Naive thymus-derived CD4-positive, alpha-beta T cell (primary cell): ENCODE results near the gene KCNN3. TPM values are rescaled to one million over a fixed set of nuclear protein-coding genes. Genes with fewer than 3 reads are reported as not detected.

Experiments used
- ATAC-seq: fragments of 150-1000 bp; cut with Tn5 transposase; 2 replicates; pipeline ENCODE4 v1.10.0; 2021; ENCODE audit warnings: mild to moderate bottlenecking, moderate library complexity
- CTCF ChIA-PET: fragments of 350-600 bp; sonication (Branson Sonifier 250); formaldehyde crosslinking; loops from one replicate; lab custom pipeline; 2021; ENCODE audit warnings: antibody characterized with exemption; lab: Charles Lee
- POLR2A ChIA-PET: fragments of 350-600 bp; sonication (Branson Sonifier 250); formaldehyde crosslinking; loops from one replicate; lab custom pipeline; 2021; ENCODE audit warnings: antibody characterized with exemption, inconsistent platforms; lab: Charles Lee
- DNase-seq, 9 donors: peaks; one replicate each; pipeline versions ENCODE4 v3.0.0 to v3.0.0-alpha.2; 2020 to 2022; ENCODE audit warnings: mixed read lengths in 1 of 9
- H3K27ac ChIP-seq: one replicate; pipeline ENCODE4 v1.7.0; 2013; ENCODE audit warnings: mild to moderate bottlenecking, low read depth, low read length, moderate library complexity
- H3K27me3 ChIP-seq, 2 donors: one replicate each; pipeline ENCODE4 v1.7.0; 2013; ENCODE audit warnings: low read length in 2 of 2, mild to moderate bottlenecking in 2 of 2, moderate library complexity in 2 of 2; ENCODE audit not compliant: control insufficient read depth in 2 of 2, insufficient read depth in 2 of 2
- H3K36me3 ChIP-seq, 3 experiments: 1 replicate in 2 of 3; 2 replicates in 1 of 3; pipeline ENCODE4 v1.7.0; 2013; ENCODE audit warnings: low read length in 3 of 3, mild to moderate bottlenecking in 3 of 3, moderate library complexity in 1 of 3; ENCODE audit not compliant: insufficient read depth in 3 of 3, control insufficient read depth in 2 of 3
- H3K4me1 ChIP-seq, 2 donors: one replicate each; pipeline ENCODE4 v1.7.0; 2013; ENCODE audit warnings: low read length in 2 of 2, mild to moderate bottlenecking in 2 of 2, moderate library complexity in 1 of 2; ENCODE audit not compliant: control insufficient read depth in 2 of 2, insufficient read depth in 2 of 2
- H3K4me3 ChIP-seq: 2 replicates; pipeline ENCODE4 v1.7.0; 2013; ENCODE audit warnings: mild to moderate bottlenecking, low read length
- H3K9me3 ChIP-seq, 3 experiments: 1 replicate in 2 of 3; 2 replicates in 1 of 3; pipeline ENCODE4 v1.7.0; 2013; ENCODE audit warnings: low read length in 3 of 3; ENCODE audit not compliant: control insufficient read depth in 2 of 3
- H3K27ac Mint-ChIP-seq, 9 donors: one replicate each; pipeline ENCODE4 v1.8.0; 2020 to 2022; ENCODE audit warnings: mixed read lengths in 9 of 9, mild to moderate bottlenecking in 8 of 9, moderate library complexity in 5 of 9, inconsistent platforms in 2 of 9
- H3K27me3 Mint-ChIP-seq, 5 donors: one replicate each; pipeline ENCODE4 v1.8.0; 2021 to 2022; ENCODE audit warnings: mixed read lengths in 5 of 5, mild to moderate bottlenecking in 1 of 5
- H3K36me3 Mint-ChIP-seq, 5 donors: one replicate each; pipeline ENCODE4 v1.8.0; 2020 to 2022; ENCODE audit warnings: mixed read lengths in 5 of 5, mild to moderate bottlenecking in 3 of 5, inconsistent platforms in 1 of 5
- H3K4me1 Mint-ChIP-seq, 7 donors: one replicate each; pipeline ENCODE4 v1.8.0; 2020 to 2022; ENCODE audit warnings: mixed read lengths in 7 of 7, mild to moderate bottlenecking in 3 of 7, inconsistent platforms in 1 of 7
- H3K4me3 Mint-ChIP-seq, 10 donors: one replicate each; pipeline ENCODE4 v1.8.0; 2020 to 2022; ENCODE audit warnings: mild to moderate bottlenecking in 10 of 10, mixed read lengths in 10 of 10, moderate library complexity in 6 of 10, inconsistent platforms in 2 of 10
- H3K9me3 Mint-ChIP-seq, 11 donors: one replicate each; pipeline ENCODE4 v1.8.0; 2020 to 2022; ENCODE audit warnings: mixed read lengths in 11 of 11, mild to moderate bottlenecking in 4 of 11, inconsistent platforms in 1 of 11, moderate library complexity in 1 of 11
- intact Hi-C, 2 donors: fragments of 100-400 bp; cut with micrococcal nuclease; formaldehyde crosslinking; loops; one replicate each; pipeline ENCODE4 v1.15.1; 2023
- polyA plus RNA-seq, 2 donors: library from polyadenylated mRNA; unstranded; fragments of 300-500 nt; fragmentation: Illumina TruSeq; gene quantifications; one replicate each; pipeline ENCODE4 v1.2.3, GENCODE V29; 2021
- total RNA-seq, 6 experiments: library from RNA in 5 of 6; stranded (reverse) in 5 of 6; gene quantifications; 1 replicate in 5 of 6; 2 replicates in 1 of 6; pipeline ENCODE4 v1.2.3 and lab custom pipeline; 2021 to 2026

Gene KCNN3
- total and polyA plus RNA-seq, 7 experiments from 2014 or later = 0.05 to 0.29 (median 0.15) TPM; not detected in 3

DNA sequence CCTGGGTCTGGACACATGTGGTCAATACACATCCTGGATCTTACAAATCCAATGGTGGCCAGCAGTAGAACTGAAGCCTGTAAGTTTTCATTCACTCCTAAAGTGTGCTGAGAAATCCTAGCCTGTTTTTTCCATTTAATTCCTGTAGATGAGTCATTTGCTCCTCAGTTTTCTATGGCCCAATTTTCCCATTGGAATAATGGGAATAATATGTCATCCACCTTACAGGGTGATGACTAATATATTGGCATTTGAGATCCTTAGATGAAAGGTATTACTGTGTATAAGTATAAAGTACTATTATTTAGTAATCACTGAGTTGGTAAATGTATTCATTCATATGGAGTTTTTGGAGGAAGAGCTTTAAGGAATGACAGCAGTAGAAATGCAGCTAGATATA, 172.4 kb downstream of the KCNN3 start:
- Mint-ChIP-seq H3K9me3 (no peaks in the 10 kb centered on the region), H3K27me3 (peaks cover 0 to 24% (median 3%) of the 10 kb centered on the region in 5 donors), H3K36me3 (no peaks in the 10 kb centered on the region), H3K27ac (no peak overlapping the region), H3K4me1 (peaks cover 0 to 5% (median 0%) of the 10 kb centered on the region in 7 donors), H3K4me3 (no peak overlapping the region)
- ATAC-seq (no peak), DNase-seq (no peak)
- Histone ChIP-seq H3K27me3 (no peaks in the 10 kb centered on the region), H3K4me3 (no peak overlapping the region), H3K27ac (no peak overlapping the region), H3K9me3 (no peaks in the 10 kb centered on the region), H3K36me3 (no peaks in the 10 kb centered on the region), H3K4me1 (no peaks in the 10 kb centered on the region)
- ChIA-PET CTCF (interaction anchor here (1.1 kb wide), 1 partner anchor 159 kb away, joined by 3 read pairs; no protein-coding TSS in a partner anchor), POLR2A (no interaction called here)
- intact Hi-C loops = no loop called here

DNA sequence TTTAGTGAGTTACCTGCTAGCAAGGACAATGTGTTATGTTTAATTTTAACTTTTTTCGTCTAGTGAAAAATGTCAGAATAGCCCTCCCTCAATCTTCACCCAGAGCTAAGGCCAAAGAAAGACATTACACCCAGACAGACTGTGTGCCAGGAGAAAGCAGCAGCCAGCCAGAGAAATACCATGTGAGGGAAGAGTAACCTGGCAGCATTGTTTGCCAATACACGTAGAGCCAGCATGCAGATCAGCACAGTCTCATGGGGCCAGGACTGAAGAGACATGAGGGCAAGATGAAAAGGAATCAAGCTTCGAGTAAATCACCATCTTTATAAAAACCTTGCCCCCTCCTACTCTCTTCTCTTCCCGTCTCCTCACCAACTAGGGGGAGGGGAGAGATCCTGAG, 173.6 kb downstream of the KCNN3 start:
- H3K4me3 ChIP-seq = no peak overlapping the region
- no peaks in the 10 kb centered on the region for H3K36me3 Mint-ChIP-seq
- no peaks in the 10 kb centered on the region for H3K36me3 ChIP-seq
- H3K27ac ChIP-seq = no peak overlapping the region
- intact Hi-C loops = no loop called here
- no peaks in the 10 kb centered on the region for H3K9me3 Mint-ChIP-seq
- peak overlapping the region in 1 of 9 donors; percentile 19 for H3K27ac Mint-ChIP-seq
- ATAC-seq (no peak), DNase-seq (no peak)
- no peak overlapping the region for H3K4me3 Mint-ChIP-seq
- CTCF ChIA-PET = no interaction called here
- H3K27me3 ChIP-seq = no peaks in the 10 kb centered on the region
- POLR2A ChIA-PET = no interaction called here
- no peaks in the 10 kb centered on the region for H3K9me3 ChIP-seq
- H3K27me3 Mint-ChIP-seq = peaks cover 0 to 29% (median 3%) of the 10 kb centered on the region in 5 donors
- peaks cover 0 to 5% (median 0%) of the 10 kb centered on the region in 7 donors for H3K4me1 Mint-ChIP-seq
- H3K4me1 ChIP-seq = no peaks in the 10 kb centered on the region

DNA sequence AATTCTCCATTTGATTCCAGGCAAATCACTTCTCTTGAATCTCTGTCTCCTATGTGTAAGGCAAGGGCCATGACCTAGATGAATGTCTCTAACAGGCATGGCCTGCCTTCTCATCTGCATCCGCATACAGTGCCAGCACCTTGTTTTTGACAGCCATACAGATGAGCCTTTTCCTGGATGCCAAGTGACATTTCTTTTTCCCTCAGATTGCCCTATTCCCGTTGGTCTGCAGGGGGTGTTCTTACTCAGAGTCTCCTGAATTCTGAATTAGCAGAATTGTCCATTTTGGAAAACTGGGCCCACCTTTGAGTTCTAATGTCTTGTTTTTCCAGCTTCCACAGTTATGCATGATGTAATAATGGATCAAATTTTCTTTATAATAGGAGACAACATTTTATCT, 174.1 kb downstream of the KCNN3 start:
- Histone ChIP-seq H3K4me1 (no peaks in the 10 kb centered on the region), H3K9me3 (no peaks in the 10 kb centered on the region), H3K36me3 (no peaks in the 10 kb centered on the region), H3K27ac (no peak overlapping the region), H3K27me3 (no peaks in the 10 kb centered on the region), H3K4me3 (no peak overlapping the region)
- Mint-ChIP-seq H3K27me3 (peaks cover 0 to 29% (median 3%) of the 10 kb centered on the region in 5 donors), H3K4me1 (peaks cover 0 to 5% (median 0%) of the 10 kb centered on the region in 7 donors), H3K4me3 (no peak overlapping the region), H3K9me3 (no peaks in the 10 kb centered on the region), H3K36me3 (no peaks in the 10 kb centered on the region), H3K27ac (no peak overlapping the region)
- intact Hi-C loops = no loop called here
- DNase-seq (no peak), ATAC-seq (no peak)
- POLR2A ChIA-PET = no interaction called here
- CTCF ChIA-PET = no interaction called here

DNA sequence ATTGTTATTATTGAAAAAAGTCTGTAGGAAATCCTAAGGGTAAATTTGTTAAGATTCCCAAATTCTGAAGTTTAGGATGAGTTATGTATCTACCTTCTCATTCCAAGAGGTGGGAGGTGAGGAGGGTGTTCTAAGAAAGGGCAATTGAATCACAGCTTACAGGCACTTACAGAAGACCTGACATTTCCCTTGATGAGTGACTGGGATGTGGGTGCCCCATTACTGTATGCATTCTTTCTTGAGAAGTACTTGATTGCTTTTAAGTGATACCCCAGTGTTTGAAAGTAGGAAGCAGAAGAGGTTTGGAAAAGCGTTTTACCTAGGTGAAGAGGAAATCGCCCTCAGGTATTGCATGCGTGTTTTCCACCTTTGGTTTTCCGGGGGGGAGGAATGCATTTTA, 175.1 kb downstream of the KCNN3 start:
- H3K36me3 ChIP-seq = no peaks in the 10 kb centered on the region
- Mint-ChIP-seq H3K36me3 (no peaks in the 10 kb centered on the region), H3K27ac (no peak overlapping the region), H3K27me3 (peaks cover 0 to 33% (median 3%) of the 10 kb centered on the region in 5 donors), H3K4me3 (no peak overlapping the region), H3K9me3 (no peaks in the 10 kb centered on the region), H3K4me1 (peaks cover 0 to 5% (median 0%) of the 10 kb centered on the region in 7 donors)
- ATAC-seq = no peak
- H3K9me3 ChIP-seq = no peaks in the 10 kb centered on the region
- intact Hi-C loops = no loop called here
- ChIA-PET POLR2A (no interaction called here), CTCF (no interaction called here)
- no peak overlapping the region for H3K27ac ChIP-seq
- no peaks in the 10 kb centered on the region for H3K4me1 ChIP-seq
- no peak for DNase-seq
- H3K4me3 ChIP-seq = no peak overlapping the region
- H3K27me3 ChIP-seq = no peaks in the 10 kb centered on the region

DNA sequence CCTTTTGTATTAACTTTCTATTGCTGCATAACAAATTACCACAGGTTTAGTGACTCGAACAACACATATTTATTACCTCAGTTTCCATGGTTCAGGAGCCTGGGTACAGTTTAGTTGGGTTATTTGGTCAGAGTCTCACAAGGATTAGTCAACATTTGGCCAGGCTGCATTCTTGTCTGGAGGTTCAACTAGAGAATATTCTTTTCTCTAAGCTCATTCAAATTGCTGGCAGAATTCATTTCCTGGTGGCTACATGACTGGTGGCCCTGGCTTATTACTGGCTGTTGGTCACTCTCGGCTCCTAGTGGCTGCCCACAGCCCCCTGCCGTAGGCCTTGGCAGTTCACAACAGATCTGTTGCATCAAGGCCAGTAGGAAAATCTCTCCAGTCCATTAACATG, 181.0 kb downstream of the KCNN3 start:
- POLR2A ChIA-PET = no interaction called here

DNA sequence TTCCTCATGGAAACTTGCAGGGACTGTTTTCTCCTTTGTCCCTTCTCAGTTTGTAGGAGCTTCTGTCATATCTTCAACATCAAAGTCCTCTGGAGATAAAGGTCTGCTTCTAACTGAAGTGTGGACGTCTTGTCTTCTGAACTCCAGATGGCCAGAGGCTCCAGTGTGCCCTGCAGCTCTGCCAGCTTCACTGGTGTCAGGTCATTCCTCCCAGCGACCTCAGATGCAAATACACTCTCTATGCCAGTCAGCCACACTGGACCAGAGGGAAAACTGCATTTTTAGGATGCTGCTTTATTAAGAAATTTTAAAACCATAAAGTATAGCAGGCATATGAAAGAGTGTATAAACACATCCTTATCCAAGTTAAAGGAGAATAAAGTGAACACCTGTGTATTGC, 183.6 kb downstream of the KCNN3 start:
- H3K4me1 Mint-ChIP-seq = peaks cover 0 to 3% (median 0%) of the 10 kb centered on the region in 7 donors
- CTCF ChIA-PET = interaction anchor here (1.1 kb wide), 1 partner anchor 74 kb away, joined by 3 read pairs; no protein-coding TSS in a partner anchor
- ATAC-seq = no peak

More for the DNA sequence above, 181.0 kb downstream of the KCNN3 start:
- H3K36me3 ChIP-seq = no peaks in the 10 kb centered on the region
- intact Hi-C loops = no loop called here
- no peaks in the 10 kb centered on the region for H3K36me3 Mint-ChIP-seq
- H3K4me1 Mint-ChIP-seq = no peaks in the 10 kb centered on the region
- H3K9me3 Mint-ChIP-seq = no peaks in the 10 kb centered on the region
- no peak overlapping the region for H3K4me3 ChIP-seq
- H3K9me3 ChIP-seq = no peaks in the 10 kb centered on the region
- no peak overlapping the region for H3K27ac Mint-ChIP-seq
- H3K27ac ChIP-seq = no peak overlapping the region
- H3K4me1 ChIP-seq = no peaks in the 10 kb centered on the region
- CTCF ChIA-PET = no interaction called here
- ATAC-seq (no peak), DNase-seq (no peak)
- no peak overlapping the region for H3K4me3 Mint-ChIP-seq
- no peaks in the 10 kb centered on the region for H3K27me3 ChIP-seq
- H3K27me3 Mint-ChIP-seq = peaks cover 0 to 41% (median 0%) of the 10 kb centered on the region in 5 donors

DNA sequence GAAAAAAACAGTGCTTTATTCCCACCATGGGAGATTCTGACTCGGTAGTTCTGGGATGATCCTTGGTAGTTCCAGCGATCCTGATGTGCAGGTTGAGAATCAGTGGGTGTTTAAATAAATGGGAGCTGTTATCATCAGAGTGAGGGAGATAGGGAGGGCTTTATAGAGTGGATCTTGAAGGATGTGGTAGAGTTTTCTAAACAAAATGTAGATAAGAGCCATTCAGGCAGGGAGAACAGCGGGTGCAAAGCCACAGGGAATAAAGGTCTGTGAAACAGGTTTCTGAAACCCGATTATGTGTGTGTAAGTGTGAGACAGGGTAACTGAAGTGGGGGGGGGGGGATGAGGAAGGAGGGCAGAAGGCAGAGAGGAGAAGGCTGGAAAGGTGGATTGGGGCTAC, 186.3 kb downstream of the KCNN3 start:
- H3K36me3 Mint-ChIP-seq = peaks cover 0 to 2% (median 0%) of the 10 kb centered on the region in 5 donors
- H3K27ac ChIP-seq = no peak overlapping the region
- intact Hi-C loops = no loop called here
- no peaks in the 10 kb centered on the region for H3K27me3 ChIP-seq
- no peaks in the 10 kb centered on the region for H3K9me3 Mint-ChIP-seq
- H3K9me3 ChIP-seq = no peaks in the 10 kb centered on the region
- H3K4me1 Mint-ChIP-seq = peaks cover 0 to 3% (median 0%) of the 10 kb centered on the region in 7 donors
- H3K4me1 ChIP-seq = no peaks in the 10 kb centered on the region
- H3K4me3 Mint-ChIP-seq = no peak overlapping the region
- DNase-seq (no peak), ATAC-seq (no peak)
- H3K27me3 Mint-ChIP-seq = peaks cover 0 to 25% (median 0%) of the 10 kb centered on the region in 5 donors
- POLR2A ChIA-PET = no interaction called here
- no peak overlapping the region for H3K4me3 ChIP-seq
- H3K27ac Mint-ChIP-seq = no peak overlapping the region
- H3K36me3 ChIP-seq = no peaks in the 10 kb centered on the region
- CTCF ChIA-PET = no interaction called here

More for the DNA sequence above, 183.6 kb downstream of the KCNN3 start:
- POLR2A ChIA-PET = no interaction called here
- Mint-ChIP-seq H3K27me3 (peaks cover 0 to 32% (median 0%) of the 10 kb centered on the region in 5 donors), H3K36me3 (no peaks in the 10 kb centered on the region), H3K9me3 (no peaks in the 10 kb centered on the region), H3K27ac (no peak overlapping the region), H3K4me3 (no peak overlapping the region)
- Histone ChIP-seq H3K27me3 (no peaks in the 10 kb centered on the region), H3K4me3 (no peak overlapping the region), H3K9me3 (no peaks in the 10 kb centered on the region), H3K4me1 (no peaks in the 10 kb centered on the region), H3K36me3 (no peaks in the 10 kb centered on the region), H3K27ac (no peak overlapping the region)
- intact Hi-C loops = no loop called here
- no peak for DNase-seq
